ENCODE results near the gene GRIK3. TPM values are rescaled to one million over a fixed set of nuclear protein-coding genes. Genes with fewer than 3 reads are reported as not detected.

Gene GRIK3
- total and polyA plus RNA-seq, 2 experiments from 2014 or later: 0.09 TPM; not detected in 1

DNA sequence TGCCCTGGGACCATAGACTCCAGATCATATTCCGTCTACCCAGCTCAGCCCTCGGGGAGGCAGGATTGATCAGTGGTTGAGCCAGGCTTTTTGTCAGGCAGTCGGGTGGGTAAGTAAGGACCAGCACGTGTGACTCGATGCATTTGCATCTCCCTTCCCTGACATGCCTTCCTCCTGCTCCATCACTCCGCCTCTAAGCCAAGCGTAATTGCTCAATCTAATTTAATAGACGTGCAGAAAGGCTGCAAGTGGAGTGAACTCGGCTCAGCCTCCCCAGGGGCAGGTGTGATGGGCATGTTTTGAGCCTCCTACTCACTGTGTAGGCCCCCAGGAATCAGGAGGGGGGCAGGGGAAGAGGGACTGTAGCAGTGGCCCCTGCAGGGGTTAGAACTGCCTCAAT, 34.6 kb upstream of the GRIK3 start:
- peaks cover 4% of the 10 kb centered on the region for H3K27me3 ChIP-seq
- H3K36me3 ChIP-seq: no peaks in the 10 kb centered on the region
- no peak overlapping the region for H3K4me3 ChIP-seq
- TF ChIP-seq, protein P1, sequence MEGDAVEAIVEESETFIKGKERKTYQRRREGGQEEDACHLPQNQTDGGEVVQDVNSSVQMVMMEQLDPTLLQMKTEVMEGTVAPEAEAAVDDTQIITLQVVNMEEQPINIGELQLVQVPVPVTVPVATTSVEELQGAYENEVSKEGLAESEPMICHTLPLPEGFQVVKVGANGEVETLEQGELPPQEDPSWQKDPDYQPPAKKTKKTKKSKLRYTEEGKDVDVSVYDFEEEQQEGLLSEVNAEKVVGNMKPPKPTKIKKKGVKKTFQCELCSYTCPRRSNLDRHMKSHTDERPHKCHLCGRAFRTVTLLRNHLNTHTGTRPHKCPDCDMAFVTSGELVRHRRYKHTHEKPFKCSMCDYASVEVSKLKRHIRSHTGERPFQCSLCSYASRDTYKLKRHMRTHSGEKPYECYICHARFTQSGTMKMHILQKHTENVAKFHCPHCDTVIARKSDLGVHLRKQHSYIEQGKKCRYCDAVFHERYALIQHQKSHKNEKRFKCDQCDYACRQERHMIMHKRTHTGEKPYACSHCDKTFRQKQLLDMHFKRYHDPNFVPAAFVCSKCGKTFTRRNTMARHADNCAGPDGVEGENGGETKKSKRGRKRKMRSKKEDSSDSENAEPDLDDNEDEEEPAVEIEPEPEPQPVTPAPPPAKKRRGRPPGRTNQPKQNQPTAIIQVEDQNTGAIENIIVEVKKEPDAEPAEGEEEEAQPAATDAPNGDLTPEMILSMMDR (IDR thresholded peaks at IDR 0.05; ENCODE audit: low read depth, low read length): no peak
- H3K4me1 ChIP-seq (ENCODE audit: low read depth): peaks cover 9% of the 10 kb centered on the region
- H3K9me3 ChIP-seq (ENCODE audit: low read depth): no peaks in the 10 kb centered on the region
- no peak for DNase-seq (ENCODE audit: low read depth in 1 of 2, low spot score in 1 of 2)
- no peak overlapping the region for H3K27ac ChIP-seq

- Histone ChIP-seq H3K27ac (no peak overlapping the region), H3K36me3 (no peaks in the 10 kb centered on the region), H3K27me3 (peaks cover 4% of the 10 kb centered on the region), H3K4me3 (no peak overlapping the region), H3K9me3 (ENCODE audit: low read depth) (no peaks in the 10 kb centered on the region), H3K4me1 (ENCODE audit: low read depth) (peaks cover 5% of the 10 kb centered on the region)
- TF ChIP-seq, protein P1 (IDR thresholded peaks at IDR 0.05; ENCODE audit: low read depth, low read length): no peak
- no peak for DNase-seq (ENCODE audit: low read depth in 1 of 2, low spot score in 1 of 2)
Measured at GRCh38 chr1:37068260-37068659, 33.9 kb upstream of the GRIK3 start.

DNA sequence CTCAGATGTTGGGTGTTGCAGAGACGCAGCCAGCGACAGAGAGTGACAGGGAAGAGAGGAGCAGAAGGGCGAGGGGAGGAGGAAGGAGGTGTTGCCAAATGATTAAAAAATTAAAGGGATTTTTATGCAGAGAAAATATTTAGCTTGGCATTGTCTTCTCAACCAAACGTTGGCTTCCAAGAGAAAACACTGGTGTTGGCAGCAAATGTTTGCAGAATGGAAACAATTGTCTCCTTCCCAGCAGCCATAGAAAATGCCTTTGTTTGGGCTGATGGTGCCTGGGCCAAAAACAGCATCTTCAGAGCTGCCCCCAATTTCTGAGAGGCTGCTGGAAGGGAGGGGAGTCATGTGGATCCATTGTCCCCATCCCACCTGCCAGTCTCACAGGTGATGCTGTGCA, 29.7 kb upstream of the GRIK3 start:
- H3K4me1 ChIP-seq (ENCODE audit: low read depth): no peaks in the 10 kb centered on the region
- H3K4me3 ChIP-seq: no peak overlapping the region
- H3K27ac ChIP-seq: no peak overlapping the region
- no peaks in the 10 kb centered on the region for H3K36me3 ChIP-seq
- TF ChIP-seq, protein P1 (IDR thresholded peaks at IDR 0.05; ENCODE audit: low read depth, low read length): no peak
- no peaks in the 10 kb centered on the region for H3K9me3 ChIP-seq (ENCODE audit: low read depth)
- DNase-seq (ENCODE audit: low read depth in 1 of 2, low spot score in 1 of 2): no peak
- peaks cover 4% of the 10 kb centered on the region for H3K27me3 ChIP-seq

GRCh38 chr1:37059346-37059745, 25.0 kb upstream of the GRIK3 start:
- no peaks in the 10 kb centered on the region for H3K4me1 ChIP-seq (ENCODE audit: low read depth)
- no peak for DNase-seq (ENCODE audit: low read depth in 1 of 2, low spot score in 1 of 2)
- TF ChIP-seq, protein P1 (IDR thresholded peaks at IDR 0.05; ENCODE audit: low read depth, low read length): no peak

DNA sequence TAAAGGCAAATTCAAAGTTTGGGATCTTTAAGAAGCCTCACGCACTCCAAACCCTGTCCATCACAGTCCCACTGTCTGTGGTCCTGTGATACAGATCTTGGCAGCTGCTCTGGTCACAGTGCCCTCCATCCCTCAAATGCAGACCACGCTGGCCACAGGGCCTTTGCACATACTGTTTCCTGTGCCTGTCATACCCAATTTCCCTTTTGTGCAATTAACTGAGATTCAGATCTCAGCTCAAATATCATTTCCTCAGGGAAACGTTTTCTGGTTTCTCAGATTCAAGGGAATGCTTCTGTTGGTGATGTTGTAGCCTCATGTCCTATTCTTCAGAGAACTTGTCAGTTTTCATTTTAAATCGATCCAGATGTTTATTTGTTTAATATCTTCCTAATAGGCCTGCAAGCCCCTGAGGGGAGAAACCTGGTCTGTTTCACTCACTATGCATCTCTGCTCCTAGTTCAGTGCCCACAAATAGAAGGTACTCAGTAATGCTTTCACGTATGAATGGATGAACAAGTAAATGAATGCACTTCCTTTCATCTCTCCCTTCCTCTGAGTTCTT, 24.2 kb upstream of the GRIK3 start:
- Histone ChIP-seq H3K4me3 (no peak overlapping the region), H3K27ac (no peak overlapping the region), H3K27me3 (no peaks in the 10 kb centered on the region), H3K4me1 (ENCODE audit: low read depth) (no peaks in the 10 kb centered on the region), H3K36me3 (no peaks in the 10 kb centered on the region), H3K9me3 (ENCODE audit: low read depth) (no peaks in the 10 kb centered on the region)
- no peak for DNase-seq (ENCODE audit: low read depth in 1 of 2, low spot score in 1 of 2)
- TF ChIP-seq, protein P1 (IDR thresholded peaks at IDR 0.05; ENCODE audit: low read depth, low read length): no peak

More at GRCh38 chr1:37059346-37059745, 25.0 kb upstream of the GRIK3 start:
- no peaks in the 10 kb centered on the region for H3K36me3 ChIP-seq
- no peaks in the 10 kb centered on the region for H3K9me3 ChIP-seq (ENCODE audit: low read depth)
- H3K4me3 ChIP-seq: no peak overlapping the region
- no peak overlapping the region for H3K27ac ChIP-seq
- H3K27me3 ChIP-seq: no peaks in the 10 kb centered on the region
